Skeletal muscle tissue (tissue), 4 donors: ENCODE data around the gene BTBD17. TPM values are rescaled to one million over a fixed set of nuclear protein-coding genes. Genes with fewer than 3 reads are reported as not detected.

Source experiments
- H3K27ac ChIP-seq: one replicate; pipeline ENCODE4 v1.7.0; 2013; ENCODE audit warnings: mild to moderate bottlenecking, low read depth, low read length, inconsistent platforms
- H3K27me3 ChIP-seq, 3 donors: one replicate each; pipeline ENCODE4 v1.7.0; 2013; ENCODE audit warnings: low read length in 3 of 3; ENCODE audit not compliant: control insufficient read depth in 3 of 3, insufficient read depth in 3 of 3
- H3K36me3 ChIP-seq, 3 donors: one replicate each; pipeline ENCODE4 v1.7.0; 2013; ENCODE audit warnings: low read length in 3 of 3; ENCODE audit not compliant: control insufficient read depth in 3 of 3, insufficient read depth in 3 of 3
- H3K4me1 ChIP-seq, 3 donors: one replicate each; pipeline ENCODE4 v1.7.0; 2013; ENCODE audit warnings: low read length in 3 of 3, mild to moderate bottlenecking in 3 of 3; ENCODE audit not compliant: control insufficient read depth in 3 of 3, insufficient read depth in 3 of 3
- H3K4me3 ChIP-seq, 3 donors: one replicate each; pipeline ENCODE4 v1.7.0; 2013; ENCODE audit warnings: low read length in 3 of 3
- H3K9ac ChIP-seq, 3 donors: one replicate each; pipeline ENCODE4 v1.7.0; 2013; ENCODE audit warnings: low read length in 3 of 3, mild to moderate bottlenecking in 3 of 3, moderate library complexity in 2 of 3, low read depth in 1 of 3
- H3K9me3 ChIP-seq, 3 donors: one replicate each; pipeline ENCODE4 v1.7.0; 2013; ENCODE audit warnings: low read length in 3 of 3; ENCODE audit not compliant: control insufficient read depth in 3 of 3
- total RNA-seq: library from RNA; depleted of rRNA; stranded (reverse); fragments of >200 nt; gene quantifications from one replicate; pipeline ENCODE4 v1.2.3, GENCODE V29; 2014
- donor health status: Osteomylitis.

BTBD17 gene
- total RNA-seq, 1 donor from 2014 or later: not detected

DNA sequence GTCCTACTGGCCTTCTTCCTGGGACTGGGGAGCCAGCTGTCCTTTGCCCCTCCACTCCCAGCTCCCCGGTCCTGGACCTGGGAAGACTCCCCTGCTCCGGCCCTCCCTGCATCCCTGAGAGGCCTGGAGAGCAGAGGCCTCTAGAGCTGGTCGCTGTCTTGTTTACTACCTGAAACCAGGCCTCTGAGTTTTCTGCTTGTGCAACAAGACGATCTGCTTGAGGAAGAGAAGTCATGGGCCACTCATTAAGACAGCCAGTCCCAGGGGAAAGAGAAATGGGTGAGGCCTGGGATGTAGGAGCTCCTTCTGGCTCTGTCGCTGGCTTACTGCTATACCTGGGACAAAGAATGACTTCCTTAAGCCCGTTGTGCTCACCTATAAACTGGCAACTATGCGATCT lies 40.4 kb upstream of the BTBD17 start:
- H3K36me3 ChIP-seq: no peaks in the 10 kb centered on the region

DNA sequence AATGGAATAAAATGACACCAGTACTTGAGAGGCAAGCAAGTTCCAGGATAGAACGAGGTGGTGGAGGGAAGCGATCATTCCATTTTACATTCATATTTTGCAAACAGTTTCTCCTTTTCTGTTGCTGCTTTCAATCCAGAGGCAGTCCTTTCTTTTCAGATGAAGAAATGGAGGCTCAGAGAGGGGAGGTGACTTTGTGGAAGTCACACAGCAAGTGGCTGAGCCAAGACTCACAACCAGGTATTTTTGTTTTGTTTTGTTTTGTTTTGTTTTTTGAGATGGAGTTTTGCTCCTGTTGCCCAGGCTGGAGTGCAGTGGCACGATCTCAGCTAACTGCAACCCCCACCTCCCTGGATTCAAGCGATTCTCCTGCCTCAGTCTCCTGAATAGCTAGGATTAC lies 34.9 kb upstream of the BTBD17 start:
- Histone ChIP-seq H3K4me3 (no peak overlapping the region), H3K27ac (peak overlapping the region; percentile 76), H3K4me1 (peaks cover 35 to 48% (median 40%) of the 10 kb centered on the region in 3 donors)

More for the DNA sequence above, 40.4 kb upstream of the BTBD17 start:
- H3K27me3 ChIP-seq: peaks cover 0 to 3% (median 0%) of the 10 kb centered on the region in 3 donors
- no peak overlapping the region for H3K27ac ChIP-seq
- peaks cover 9 to 15% (median 9%) of the 10 kb centered on the region in 3 donors for H3K4me1 ChIP-seq
- H3K4me3 ChIP-seq: no peak overlapping the region
- no peak overlapping the region for H3K9ac ChIP-seq
- no peaks in the 10 kb centered on the region for H3K9me3 ChIP-seq

DNA sequence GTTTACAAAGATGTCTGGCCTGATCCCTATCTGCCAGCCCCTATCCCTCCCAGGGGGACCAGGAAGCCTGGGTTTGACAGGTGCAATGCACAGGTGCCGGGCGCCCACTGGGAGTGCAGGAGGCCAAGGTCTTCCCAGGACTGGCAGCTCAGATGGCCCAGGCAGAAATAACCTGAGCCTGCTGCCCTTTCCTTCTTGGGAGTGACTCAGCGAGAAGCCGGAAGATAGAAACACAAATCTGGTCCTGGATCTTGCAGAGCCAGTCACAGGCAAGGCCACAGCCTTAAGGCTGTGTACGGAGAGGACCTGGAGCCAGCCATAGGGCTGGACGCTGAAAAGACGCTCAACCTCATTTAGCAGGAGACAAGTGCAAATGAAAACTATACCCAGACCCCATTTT lies 33.3 kb upstream of the BTBD17 start:
- H3K27me3 ChIP-seq: no peaks in the 10 kb centered on the region
- no peaks in the 10 kb centered on the region for H3K36me3 ChIP-seq
- peak overlapping the region; percentile 39 to 77 (median 65) for H3K9ac ChIP-seq
- H3K27ac ChIP-seq: peak overlapping the region; percentile 76
- peaks cover 35 to 51% (median 40%) of the 10 kb centered on the region in 3 donors for H3K4me1 ChIP-seq
- peak overlapping the region; percentile 24 to 45 (median 34) for H3K4me3 ChIP-seq
- H3K9me3 ChIP-seq: peaks cover 0 to 2% (median 0%) of the 10 kb centered on the region in 3 donors

More for the DNA sequence above, 34.9 kb upstream of the BTBD17 start:
- Histone ChIP-seq H3K9me3 (peaks cover 0 to 2% (median 0%) of the 10 kb centered on the region in 3 donors), H3K36me3 (no peaks in the 10 kb centered on the region), H3K9ac (no peak overlapping the region), H3K27me3 (no peaks in the 10 kb centered on the region)

DNA sequence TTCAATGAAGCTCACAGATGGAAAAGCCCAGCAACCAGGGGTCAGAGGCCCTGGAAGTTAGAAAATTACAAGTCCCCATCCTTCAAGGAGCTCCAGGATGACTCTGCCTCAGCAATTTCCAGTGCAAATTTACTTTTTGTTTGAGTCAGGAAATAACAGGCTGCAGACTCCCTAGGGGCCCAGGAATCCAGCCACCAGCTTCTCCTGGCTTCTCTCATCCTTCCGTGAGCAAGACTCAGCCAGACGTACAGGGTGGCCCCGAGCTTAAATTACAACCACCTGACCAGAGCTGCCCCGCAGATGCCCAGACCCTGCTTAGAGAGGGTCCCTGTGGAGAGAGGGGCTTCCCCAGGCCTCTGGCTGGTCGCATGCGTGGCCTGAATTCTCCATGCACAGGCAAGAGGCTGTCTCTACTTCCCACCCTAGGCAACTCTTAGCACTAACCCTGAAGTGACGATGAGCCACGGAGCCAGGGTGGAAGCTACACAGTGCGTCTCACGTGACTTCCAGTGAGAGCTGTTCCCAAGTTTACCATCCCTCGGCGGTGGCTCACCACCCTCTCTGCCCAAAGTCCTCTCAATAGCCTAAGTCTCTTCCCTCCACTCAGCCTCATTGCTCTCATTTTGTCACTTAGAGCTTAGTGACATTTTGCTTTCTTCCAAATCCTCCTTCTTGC lies 32.7 kb upstream of the BTBD17 start:
- H3K9me3 ChIP-seq: peaks cover 0 to 2% (median 0%) of the 10 kb centered on the region in 3 donors
- H3K4me1 ChIP-seq: peaks cover 37 to 54% (median 43%) of the 10 kb centered on the region in 3 donors
- peak overlapping the region; percentile 39 to 77 (median 65) for H3K9ac ChIP-seq
- H3K27ac ChIP-seq: peak overlapping the region; percentile 76
- no peaks in the 10 kb centered on the region for H3K27me3 ChIP-seq
- H3K4me3 ChIP-seq: peak overlapping the region; percentile 30 to 45 (median 37)
- no peaks in the 10 kb centered on the region for H3K36me3 ChIP-seq

DNA sequence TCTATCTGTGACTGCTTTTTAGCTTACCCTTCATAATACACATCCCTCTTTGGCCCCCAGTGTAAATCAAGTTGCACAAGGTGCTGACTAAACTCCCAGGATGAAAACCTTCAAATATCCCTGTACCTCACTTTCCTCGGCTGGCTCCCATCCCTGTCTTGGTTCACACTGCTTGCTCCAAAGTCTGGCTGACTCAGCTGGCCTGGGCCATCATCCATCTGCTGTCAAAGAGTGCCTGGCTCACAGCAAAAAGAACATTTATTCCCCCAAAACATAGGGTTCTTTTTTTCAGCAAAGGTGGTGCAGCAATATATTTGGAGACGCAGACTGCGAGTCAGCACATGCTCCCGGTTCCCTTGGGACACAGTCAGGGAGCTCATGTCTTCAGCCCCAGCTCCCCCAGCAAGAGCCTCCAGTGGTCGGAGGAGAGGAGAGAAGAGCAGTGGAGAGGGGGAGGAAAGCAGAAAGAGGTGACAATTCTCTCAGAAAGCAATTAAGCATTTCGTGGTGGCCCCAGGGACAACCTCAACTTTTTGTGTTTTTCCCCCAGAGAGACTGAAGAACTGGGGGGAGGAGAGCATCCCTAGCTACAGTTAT lies 31.8 kb upstream of the BTBD17 start:
- H3K27ac ChIP-seq: peak overlapping the region; percentile 76
- H3K36me3 ChIP-seq: no peaks in the 10 kb centered on the region
- H3K4me1 ChIP-seq: peaks cover 47 to 64% (median 53%) of the 10 kb centered on the region in 3 donors
- H3K27me3 ChIP-seq: no peaks in the 10 kb centered on the region
- peaks cover 0 to 2% (median 0%) of the 10 kb centered on the region in 3 donors for H3K9me3 ChIP-seq
- peak overlapping the region in 1 of 3 donors; percentile 77 for H3K9ac ChIP-seq
- no peak overlapping the region for H3K4me3 ChIP-seq

DNA sequence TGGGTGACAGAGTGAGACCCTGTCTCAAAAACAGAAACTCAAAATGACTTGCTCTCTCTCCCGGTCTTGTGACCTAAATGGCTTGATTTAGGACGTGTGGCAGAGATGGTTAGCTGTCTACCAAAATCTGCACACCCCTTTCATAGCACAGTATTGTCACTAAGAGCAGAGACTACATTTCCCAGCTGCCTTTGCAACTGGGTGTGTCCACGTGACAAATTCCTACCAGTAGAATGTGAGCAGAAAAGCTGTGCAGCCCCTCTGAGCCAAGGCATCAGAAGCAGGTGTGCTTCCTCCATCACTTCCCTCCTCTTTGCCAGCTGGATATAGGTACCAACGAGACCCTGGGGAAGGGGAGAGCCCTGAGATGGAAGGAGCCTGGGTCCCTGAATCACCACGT lies 31.2 kb upstream of the BTBD17 start:
- no peaks in the 10 kb centered on the region for H3K27me3 ChIP-seq
- H3K4me1 ChIP-seq: peaks cover 50 to 68% (median 59%) of the 10 kb centered on the region in 3 donors
- H3K9me3 ChIP-seq: peaks cover 0 to 2% (median 0%) of the 10 kb centered on the region in 3 donors
- no peak overlapping the region for H3K9ac ChIP-seq
- H3K27ac ChIP-seq: peak overlapping the region; percentile 76
- H3K4me3 ChIP-seq: no peak overlapping the region
- H3K36me3 ChIP-seq: no peaks in the 10 kb centered on the region

DNA sequence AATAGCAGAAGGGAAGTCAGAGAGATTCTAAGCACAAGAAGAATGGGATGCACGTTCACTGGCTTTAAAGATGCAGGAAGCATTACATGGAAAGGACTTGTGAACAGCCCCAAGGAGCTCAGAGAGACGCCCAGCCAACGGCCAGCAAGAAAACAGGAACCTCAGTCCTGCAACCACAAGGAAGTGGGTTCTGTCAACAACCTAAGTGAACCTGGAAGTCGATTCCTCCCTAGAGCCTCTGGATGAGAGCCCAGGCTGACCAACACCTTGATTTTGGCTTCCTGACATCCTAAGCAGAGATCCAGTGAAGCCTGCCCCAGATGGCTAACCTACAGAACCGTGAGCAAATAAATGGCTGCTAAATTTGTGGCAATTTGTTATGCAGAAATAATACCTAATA lies 30.1 kb upstream of the BTBD17 start:
- H3K9ac ChIP-seq: no peak overlapping the region
- no peaks in the 10 kb centered on the region for H3K36me3 ChIP-seq
- H3K4me3 ChIP-seq: no peak overlapping the region
- no peak overlapping the region for H3K27ac ChIP-seq
- peaks cover 0 to 2% (median 0%) of the 10 kb centered on the region in 3 donors for H3K9me3 ChIP-seq
- H3K27me3 ChIP-seq: no peaks in the 10 kb centered on the region
- H3K4me1 ChIP-seq: peaks cover 61 to 76% (median 70%) of the 10 kb centered on the region in 3 donors

DNA sequence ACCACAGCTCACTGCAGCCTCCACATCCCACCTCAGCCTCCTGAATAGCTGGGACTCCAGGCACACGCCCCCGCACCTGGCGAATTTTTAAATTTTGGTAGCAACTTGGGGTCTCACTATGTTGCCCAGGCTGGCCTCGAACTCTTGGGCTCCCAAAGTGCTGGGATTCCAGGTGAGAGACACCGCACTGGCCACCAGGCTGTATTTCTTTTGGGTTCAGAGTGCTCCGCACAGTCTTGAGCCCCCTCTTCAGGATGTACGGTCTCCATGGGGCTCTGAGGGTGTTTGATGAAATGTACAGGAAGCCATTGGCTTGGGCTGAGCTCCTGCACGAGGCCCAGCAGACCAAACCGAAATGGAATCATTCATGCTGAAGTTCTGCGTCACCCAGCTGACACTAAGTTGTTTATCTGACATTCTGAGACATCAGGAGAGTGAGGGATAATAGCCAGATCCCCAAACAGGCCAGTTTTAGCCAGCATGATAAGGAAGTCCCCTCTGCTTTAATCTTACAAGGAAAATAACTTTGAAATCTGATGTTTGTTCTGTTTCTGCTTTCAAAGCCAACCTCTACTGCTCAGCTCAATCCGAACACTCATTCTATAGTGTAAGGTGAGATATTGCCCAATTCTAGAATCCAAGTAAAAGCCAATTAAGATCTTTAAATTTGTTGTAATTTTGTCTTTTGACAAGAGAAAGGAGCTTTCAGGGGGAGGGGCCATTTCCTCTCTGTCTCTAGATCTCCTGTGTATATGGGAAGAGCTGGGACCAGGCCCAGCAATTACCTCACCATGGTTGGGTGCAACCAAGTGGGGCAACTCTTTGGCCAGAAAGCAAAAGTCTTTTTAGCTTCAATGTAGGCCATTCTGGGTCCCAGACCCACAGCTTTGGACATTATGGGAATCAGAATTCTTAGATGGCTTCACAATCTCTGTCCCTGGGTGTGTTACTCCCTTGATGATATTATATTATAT lies 29.3 kb upstream of the BTBD17 start:
- no peaks in the 10 kb centered on the region for H3K27me3 ChIP-seq
- peaks cover 67 to 77% (median 71%) of the 10 kb centered on the region in 3 donors for H3K4me1 ChIP-seq
- no peak overlapping the region for H3K9ac ChIP-seq
- H3K36me3 ChIP-seq: no peaks in the 10 kb centered on the region
- no peak overlapping the region for H3K27ac ChIP-seq
- H3K9me3 ChIP-seq: peaks cover 0 to 2% (median 0%) of the 10 kb centered on the region in 3 donors
- H3K4me3 ChIP-seq: no peak overlapping the region

DNA sequence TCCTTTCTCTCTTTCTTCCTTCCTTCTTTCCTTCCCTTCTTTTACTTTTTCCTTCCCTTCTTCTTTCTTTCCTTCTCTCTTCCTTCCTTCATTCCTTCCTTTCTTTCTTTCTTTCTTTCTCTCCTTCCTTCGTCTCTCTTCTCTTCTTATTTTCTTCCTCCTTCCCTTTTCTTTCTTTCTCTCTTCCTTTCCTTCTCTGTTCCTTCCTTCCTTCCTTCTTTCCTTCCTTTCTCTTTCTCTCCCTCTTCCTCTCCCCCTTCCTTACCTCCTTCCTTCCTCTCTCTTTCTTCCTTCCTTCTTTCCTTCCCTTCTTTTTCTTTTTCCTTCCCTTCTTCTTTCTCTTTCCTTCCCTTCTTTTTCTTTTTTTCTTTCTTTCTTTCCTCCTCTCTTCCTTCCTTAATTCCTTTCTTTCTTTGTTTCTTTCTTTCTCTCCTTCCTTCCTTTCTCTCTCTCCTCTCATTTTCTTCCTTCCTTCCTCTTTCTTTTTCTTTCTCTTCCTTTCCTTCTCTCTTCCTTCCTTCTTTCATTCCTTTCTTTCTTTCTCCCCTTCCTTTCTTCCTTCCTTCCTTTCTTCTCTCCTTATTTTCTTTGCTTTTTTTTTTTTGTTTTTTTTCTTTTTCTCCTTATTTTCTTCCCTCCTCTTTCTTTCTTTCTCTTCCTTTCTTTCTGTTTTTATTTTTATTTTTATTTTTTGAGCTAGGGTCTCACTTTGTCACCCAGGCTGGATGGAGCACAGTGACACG lies 28.4 kb upstream of the BTBD17 start:
- H3K9ac ChIP-seq: no peak overlapping the region
- no peaks in the 10 kb centered on the region for H3K36me3 ChIP-seq
- peaks cover 0 to 2% (median 0%) of the 10 kb centered on the region in 3 donors for H3K9me3 ChIP-seq
- peaks cover 59 to 70% (median 63%) of the 10 kb centered on the region in 3 donors for H3K4me1 ChIP-seq
- no peak overlapping the region for H3K27ac ChIP-seq
- H3K27me3 ChIP-seq: no peaks in the 10 kb centered on the region
- no peak overlapping the region for H3K4me3 ChIP-seq
